GM12892 (cell line): ENCODE measurements around the gene HSD11B2.

Experiments
- POLR2A ChIP-seq: IDR thresholded peaks from 2 replicates; pipeline ENCODE4 v1.6.1; 2011; ENCODE audit warnings: low read depth, low read length, control low read depth
- POLR2AphosphoS5 ChIP-seq: IDR thresholded peaks from 2 replicates; pipeline ENCODE4 v1.6.1; 2011; ENCODE audit warnings: low read depth, low read length, control low read depth
- TAF1 ChIP-seq: IDR thresholded peaks from 2 replicates; pipeline ENCODE4 v1.6.1; 2011; ENCODE audit warnings: low read depth, mild to moderate bottlenecking, control low read depth, low read length, borderline replicate concordance

DNA sequence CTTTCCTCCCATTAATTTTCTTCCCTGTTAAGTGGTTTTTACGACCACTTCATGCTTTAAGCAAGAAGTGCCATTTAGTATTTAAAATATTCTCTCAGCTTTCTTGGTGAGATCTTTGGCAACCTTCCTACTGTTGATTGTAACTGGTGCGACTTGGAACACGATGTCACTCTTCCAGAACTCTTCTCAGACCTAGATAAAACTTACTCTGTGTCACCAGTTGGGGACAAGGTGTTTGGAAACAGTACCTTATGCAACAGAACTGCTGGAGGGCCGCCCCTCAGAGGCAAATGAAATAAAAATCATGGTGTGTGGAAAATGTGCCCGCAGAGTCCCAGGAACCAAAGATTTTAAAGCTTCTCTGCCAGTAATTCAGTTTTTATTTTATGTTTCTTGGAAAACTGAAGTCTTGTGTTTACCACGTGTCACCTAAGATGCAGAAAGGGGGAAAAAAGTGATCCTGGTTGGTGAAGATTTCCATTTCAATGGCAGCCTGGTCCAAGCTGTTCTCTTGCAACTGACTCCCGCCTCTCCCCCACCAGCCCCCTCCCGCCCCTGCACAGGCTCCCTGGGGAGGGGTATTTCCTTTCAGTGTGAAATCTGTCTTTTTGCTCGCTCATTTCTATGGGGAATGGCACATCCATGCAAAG is 7.2 kb upstream of the HSD11B2 start:
- TF ChIP-seq POLR2A, result no peak
- TF ChIP-seq POLR2AphosphoS5, result no peak
- TF ChIP-seq TAF1, result no peak
